B cell (primary cell): ENCODE results near the gene RAB6C. TPM values are rescaled to one million over a fixed set of nuclear protein-coding genes. Genes with fewer than 3 reads are reported as not detected.
"Not testable (repeated sequence)": the region's sequence is repeated elsewhere in the genome, so short reads cannot be mapped to it uniquely, and the experiment has no call there.

Experiments used
- ATAC-seq: fragments of 200-7000 bp; cut with Tn5 transposase; one replicate; pipeline ENCODE4 v1.10.0; 2021; ENCODE audit warnings: low read depth, mild to moderate bottlenecking, moderate number of reproducible peaks, moderate library complexity
- CTCF ChIA-PET: fragments of 350-600 bp; sonication (Branson Sonifier 250); formaldehyde crosslinking; loops from one replicate; lab custom pipeline; 2021; ENCODE audit warnings: antibody characterized with exemption, inconsistent platforms; lab: Charles Lee
- POLR2A ChIA-PET: fragments of 350-600 bp; sonication (Branson Sonifier 250); formaldehyde crosslinking; loops from one replicate; lab custom pipeline; 2021; ENCODE audit warnings: antibody characterized with exemption; lab: Charles Lee
- DNase-seq: peaks from one replicate; pipeline ENCODE4 v3.0.0; 2013
- H2AFZ ChIP-seq: 2 replicates; pipeline ENCODE4 v1.6.1; 2012; ENCODE audit warnings: mild to moderate bottlenecking, low read depth, low read length; ENCODE audit not compliant: insufficient read depth, poor library complexity, severe bottlenecking
- H3K27ac ChIP-seq, 2 donors: 1 replicate in 1 of 2; 2 replicates in 1 of 2; pipeline ENCODE4 v1.5.1; 2012 to 2013; ENCODE audit warnings: low read length in 2 of 2, mild to moderate bottlenecking in 2 of 2, moderate library complexity in 1 of 2
- H3K27me3 ChIP-seq, 4 experiments: fragments of 200-600 bp in 1 of 4; sonication (generic) in 1 of 4; replicated peaks in 1 of 4; 1 replicate in 2 of 4; 2 replicates in 2 of 4; pipeline versions ENCODE4 v1.6.1 to v1.7.0; 2013 to 2016; ENCODE audit warnings: low read length in 3 of 4, mild to moderate bottlenecking in 2 of 4, mixed read lengths in 1 of 4, moderate library complexity in 1 of 4; ENCODE audit not compliant: insufficient read depth in 4 of 4, control insufficient read depth in 3 of 4; ENCODE audit errors: control extremely low read depth in 1 of 4
- H3K36me3 ChIP-seq, 2 experiments: replicated peaks in 1 of 2; 1 replicate in 1 of 2; 2 replicates in 1 of 2; pipeline versions ENCODE4 v1.6.1 to v1.7.1; 2013; ENCODE audit warnings: low read length in 1 of 2; ENCODE audit not compliant: insufficient read depth in 2 of 2, control insufficient read depth in 1 of 2; ENCODE audit errors: control extremely low read depth in 1 of 2, extremely low read depth in 1 of 2
- H3K4me1 ChIP-seq, 2 donors: fragments of 200-600 bp in 1 of 2; sonication (generic) in 1 of 2; 1 replicate in 1 of 2; 2 replicates in 1 of 2; pipeline versions ENCODE4 v1.5.1 to v1.6.1; 2013 to 2017; ENCODE audit warnings: low read length in 2 of 2; ENCODE audit not compliant: control insufficient read depth in 2 of 2, insufficient read depth in 2 of 2
- H3K4me2 ChIP-seq: replicated peaks from 2 replicates; pipeline ENCODE3; 2012; ENCODE audit warnings: mild to moderate bottlenecking, low read depth, low read length; ENCODE audit not compliant: poor library complexity, severe bottlenecking
- H3K4me3 ChIP-seq, 5 experiments: fragments of 200-600 bp in 1 of 5; sonication (generic) in 1 of 5; 1 replicate in 3 of 5; 2 replicates in 2 of 5; pipeline versions ENCODE4 v1.5.1 to v1.7.0; 2011 to 2016; ENCODE audit warnings: low read length in 4 of 5, mild to moderate bottlenecking in 4 of 5, low read depth in 2 of 5, control low read depth in 1 of 5, moderate library complexity in 1 of 5; ENCODE audit not compliant: insufficient read depth in 1 of 5; ENCODE audit errors: control extremely low read depth in 1 of 5, extremely low read depth in 1 of 5
- H3K79me2 ChIP-seq: fragments of 200-600 bp; sonication (generic); one replicate; pipeline ENCODE4 v1.6.0; 2016; ENCODE audit warnings: low read length; ENCODE audit not compliant: control insufficient read depth, insufficient read depth
- H3K9ac ChIP-seq: fragments of 200-600 bp; sonication (generic); 2 replicates; pipeline ENCODE4 v1.6.1; 2017; ENCODE audit warnings: mild to moderate bottlenecking, low read length, moderate library complexity
- H3K9me3 ChIP-seq, 3 donors: one replicate each; pipeline versions ENCODE4 v1.6.1 to v1.7.1; 2013; ENCODE audit warnings: low read length in 2 of 3; ENCODE audit not compliant: control insufficient read depth in 2 of 3, insufficient read depth in 1 of 3; ENCODE audit errors: control extremely low read depth in 1 of 3
- H4K20me1 ChIP-seq: 2 replicates; pipeline ENCODE4 v1.6.0; 2012; ENCODE audit warnings: mild to moderate bottlenecking, low read length; ENCODE audit not compliant: insufficient read depth, control insufficient read depth, poor library complexity, severe bottlenecking
- H3K27ac Mint-ChIP-seq: one replicate; pipeline ENCODE4 v1.8.0; 2021; ENCODE audit warnings: mixed read lengths
- H3K27me3 Mint-ChIP-seq: one replicate; pipeline ENCODE4 v1.8.0; 2021; ENCODE audit warnings: mixed read lengths
- H3K4me1 Mint-ChIP-seq: one replicate; pipeline ENCODE4 v1.8.0; 2021; ENCODE audit warnings: mixed read lengths
- H3K4me3 Mint-ChIP-seq: one replicate; pipeline ENCODE4 v1.8.0; 2021; ENCODE audit warnings: mixed read lengths
- H3K9me3 Mint-ChIP-seq: one replicate; pipeline ENCODE4 v1.8.0; 2022; ENCODE audit warnings: mixed read lengths; ENCODE audit not compliant: insufficient read depth
- CTCF ChIP-seq: fragments of 200-600 bp; IDR thresholded peaks from one replicate; pipeline ENCODE4 v1.8.0; 2022; ENCODE audit warnings: antibody characterized with exemption, mild to moderate bottlenecking
- EZH2 ChIP-seq: IDR thresholded peaks from 2 replicates; pipeline ENCODE4 v1.6.1; 2012; ENCODE audit warnings: borderline replicate concordance, low read depth, mild to moderate bottlenecking, moderate library complexity, low read length; ENCODE audit not compliant: insufficient read depth, poor library complexity, severe bottlenecking
- WGBS: methylation state at CpG from one replicate; pipeline ENCODE4 v1.1.5; 2013; ENCODE audit warnings: missing lambda C conversion rate; ENCODE audit not compliant: insufficient coverage; 5-methylcytosine and 5-hydroxymethylcytosine counted together
- intact Hi-C: fragments of 100-400 bp; cut with micrococcal nuclease; formaldehyde crosslinking; loops from one replicate; pipeline ENCODE4 v1.10.0; 2022
- polyA plus RNA-seq: library from polyadenylated mRNA; depleted of rRNA; stranded (reverse); fragments of >200 nt; gene quantifications from 2 replicates; pipeline ENCODE4 v1.2.3, GENCODE V29; 2012
- total RNA-seq, 2 donors: library from RNA; stranded (reverse); fragments of 120-200 nt in 1 of 2; gene quantifications; 1 replicate in 1 of 2; 2 replicates in 1 of 2; pipeline versions ENCODE4 v1.2.3 to v1.2.4, GENCODE V29; 2013 to 2022

Gene RAB6C
- total and polyA plus RNA-seq, 2 donors (not counting 1 experiment from before 2014, with no cell fraction given), result 0.09 TPM; not detected in 1

GRCh38 chr2:129975016-129975774, 4.3 kb upstream of the RAB6C start:
- WGBS, result 79% methylated on average over 5 of the region's 9 CpGs
- Histone ChIP-seq H3K4me1 (no peaks in the 10 kb centered on the region), H3K27ac (no peak overlapping the region), H4K20me1 (no peaks in the 10 kb centered on the region), H3K4me2 (no peak overlapping the region), H3K79me2 (no peaks in the 10 kb centered on the region), H3K4me3 (no peak overlapping the region), H3K27me3 (peaks cover 0 to 14% (median 3%) of the 10 kb centered on the region in 4 experiments), H3K36me3 (no peaks in the 10 kb centered on the region), H3K9ac (no peak overlapping the region), H3K9me3 (no peaks in the 10 kb centered on the region), H2AFZ (no peak overlapping the region)
- no peak overlapping the region for H3K4me3 Mint-ChIP-seq
- intact Hi-C loops, result no loop called here
- no peaks in the 10 kb centered on the region for H3K9me3 Mint-ChIP-seq
- H3K27ac Mint-ChIP-seq, result no peak overlapping the region
- TF ChIP-seq EZH2 (no peak), CTCF (no peak)
- CTCF ChIA-PET, result no interaction called here
- DNase-seq (no peak), ATAC-seq (no peak)
- POLR2A ChIA-PET, result no interaction called here
- peaks cover 43% of the 10 kb centered on the region for H3K27me3 Mint-ChIP-seq
- peaks cover 5% of the 10 kb centered on the region for H3K4me1 Mint-ChIP-seq

- H3K9me3 ChIP-seq, H3K79me2 ChIP-seq, DNase-seq, H3K27ac Mint-ChIP-seq, H4K20me1 ChIP-seq, CTCF ChIA-PET, H2AFZ ChIP-seq, H3K4me3 ChIP-seq, H3K4me1 Mint-ChIP-seq, POLR2A ChIA-PET, H3K4me1 ChIP-seq, H3K4me2 ChIP-seq, H3K36me3 ChIP-seq, H3K9ac ChIP-seq, ATAC-seq, H3K9me3 Mint-ChIP-seq, intact Hi-C loops, H3K4me3 Mint-ChIP-seq, H3K27ac ChIP-seq: not testable (repeated sequence)
- H3K27me3 Mint-ChIP-seq, result peaks cover 48% of the 10 kb centered on the region
- peaks cover 0 to 14% (median 3%) of the 10 kb centered on the region in 4 experiments for H3K27me3 ChIP-seq
- 42% methylated on average over 2 of the region's 3 CpGs for WGBS
Observed at GRCh38 chr2:129976969-129977368, 2.5 kb upstream of the RAB6C start.
